GM18870 (cell line): ENCODE data around the gene C1GALT1.
"Not testable (repeated sequence)": the region's sequence is repeated elsewhere in the genome, so short reads cannot be mapped to it uniquely, and the experiment has no call there.

Experiments used
- ATAC-seq: cut with Tn5 transposase; IDR thresholded peaks from one replicate; pipeline ENCODE4 v1.9.1; 2021; ENCODE audit warnings: moderate library complexity; ENCODE audit not compliant: unreplicated experiment

C1GALT1 gene

DNA sequence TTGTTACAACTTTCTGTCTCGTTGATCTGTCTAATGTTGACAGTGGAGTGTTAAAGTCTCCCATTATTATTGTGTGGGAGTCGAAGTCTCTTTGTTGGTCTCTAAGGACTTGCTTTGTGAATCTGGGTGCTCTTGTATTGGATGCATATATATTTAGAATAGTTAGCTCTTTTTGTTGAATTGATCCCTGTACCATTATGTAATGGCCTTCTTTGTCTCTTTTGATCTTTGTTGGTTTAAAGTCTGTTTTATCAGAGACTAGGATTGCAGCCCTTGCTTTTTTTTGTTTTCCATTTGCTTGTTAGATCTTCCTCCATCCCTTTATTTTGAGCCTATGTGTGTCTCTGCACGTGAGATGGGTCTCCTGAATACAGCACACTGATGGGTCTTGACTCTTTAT is 17.2 kb downstream of the C1GALT1 start:
- ATAC-seq = not testable (repeated sequence)

DNA sequence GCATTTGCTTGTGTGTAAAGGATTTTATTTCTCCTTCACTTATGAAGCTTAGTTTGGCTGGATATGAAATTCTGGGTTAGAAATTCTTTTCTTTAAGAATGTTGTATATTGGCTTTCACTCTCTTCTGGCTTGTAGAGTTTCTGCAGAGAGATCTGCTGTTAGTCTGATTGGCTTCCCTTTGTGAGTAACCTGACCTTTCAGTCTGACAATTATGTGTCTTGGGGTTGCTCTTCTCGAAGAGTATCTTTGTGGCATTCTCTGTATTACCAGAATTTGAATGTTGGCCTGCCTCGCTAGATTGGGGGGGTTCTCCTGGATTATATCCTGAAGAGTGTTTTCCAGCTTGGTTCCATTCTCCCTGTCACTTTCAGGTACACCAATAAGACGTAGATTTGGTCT is 17.9 kb downstream of the C1GALT1 start:
- not testable (repeated sequence) for ATAC-seq

DNA sequence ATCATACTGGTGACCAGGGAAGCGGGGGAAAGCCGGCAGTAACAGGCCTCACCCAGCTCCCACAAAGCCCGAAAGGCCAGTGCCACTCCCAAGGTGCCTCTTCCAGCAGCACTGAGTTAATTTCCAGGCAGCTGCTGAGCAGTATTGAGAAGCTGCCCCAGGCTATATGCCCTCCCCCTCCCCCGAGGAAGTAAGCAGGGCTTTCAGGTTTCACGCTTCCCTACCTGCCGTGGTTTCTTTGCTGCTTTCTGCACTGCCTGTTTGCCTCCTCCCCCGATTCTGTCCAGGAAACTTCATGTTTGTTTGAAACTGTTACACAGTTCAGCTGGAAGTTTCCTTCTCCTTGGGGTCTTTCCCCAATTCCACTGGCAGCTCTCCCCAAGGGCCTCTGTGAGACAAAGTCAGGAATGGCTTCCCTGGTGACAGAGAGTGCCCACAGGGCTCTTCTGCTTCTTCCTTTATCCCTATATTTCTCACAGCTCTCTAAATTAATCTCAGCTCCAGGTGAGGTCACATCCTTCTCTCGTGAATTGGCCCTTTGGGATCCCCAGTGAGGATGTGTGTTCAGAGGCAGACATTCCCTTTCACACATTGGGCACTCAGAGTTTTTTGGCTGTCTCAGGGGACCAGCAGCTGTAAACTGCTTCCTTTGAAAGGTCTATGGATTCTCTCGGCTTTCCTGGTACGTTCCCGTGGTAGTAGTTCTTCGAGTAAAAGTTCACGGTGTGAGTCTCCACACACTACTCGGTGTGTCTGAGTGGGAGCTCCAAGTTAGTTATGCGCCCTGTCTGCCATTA is 19.4 kb downstream of the C1GALT1 start:
- peak; percentile 79 for ATAC-seq

DNA sequence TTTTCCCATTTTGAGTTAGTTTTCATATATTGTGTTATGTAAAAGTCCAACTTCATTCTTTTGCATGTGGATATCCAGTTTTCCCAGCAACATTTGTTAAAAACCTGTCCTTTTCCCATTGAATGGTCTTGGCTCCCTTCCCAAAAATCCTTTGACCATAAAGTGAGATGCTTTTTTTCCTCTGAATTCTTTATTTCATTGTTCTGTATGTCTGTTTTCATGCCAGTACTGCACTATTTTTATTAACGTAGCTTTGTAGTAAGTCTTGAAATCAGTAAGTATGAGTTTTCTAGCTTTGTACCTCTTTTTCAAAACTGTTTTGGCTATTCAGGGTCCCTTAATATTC is 20.0 kb downstream of the C1GALT1 start:
- ATAC-seq = no peak

DNA sequence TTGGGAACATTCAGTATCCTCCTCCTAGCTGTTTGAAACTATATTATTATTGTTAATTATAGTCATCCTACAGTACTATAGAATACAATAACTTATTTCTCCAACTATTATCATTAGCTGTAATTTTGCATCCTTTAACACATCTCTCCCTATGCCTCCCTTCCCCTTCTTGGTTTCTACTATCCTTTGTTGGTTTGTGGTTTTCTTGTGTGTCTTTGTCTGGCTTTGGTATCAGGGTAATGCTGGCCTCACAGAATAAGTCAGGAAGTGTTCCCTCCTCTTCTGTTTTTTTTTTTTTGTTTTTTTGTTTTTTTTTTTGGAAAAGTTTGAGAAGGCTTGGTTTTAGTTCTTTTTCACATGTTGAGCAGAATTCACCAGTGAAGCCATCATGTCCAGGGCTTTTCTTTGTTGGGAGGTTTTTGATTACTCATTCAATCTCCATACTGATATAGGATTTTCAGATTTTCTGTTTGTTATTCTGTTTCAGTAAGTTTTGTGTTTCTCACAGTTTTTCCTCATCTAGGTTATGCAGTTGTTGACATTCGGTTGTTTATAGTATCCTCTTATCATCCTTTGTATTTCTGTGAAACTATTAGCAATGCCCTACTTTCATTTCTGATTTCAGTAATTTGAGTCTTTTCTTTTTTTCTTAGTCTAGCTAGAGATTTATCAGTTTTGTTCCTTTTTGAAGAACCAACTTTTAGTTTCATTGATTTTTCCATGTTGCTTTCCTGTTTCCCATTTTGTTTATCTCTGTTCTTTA is 21.6 kb downstream of the C1GALT1 start:
- no peak for ATAC-seq

DNA sequence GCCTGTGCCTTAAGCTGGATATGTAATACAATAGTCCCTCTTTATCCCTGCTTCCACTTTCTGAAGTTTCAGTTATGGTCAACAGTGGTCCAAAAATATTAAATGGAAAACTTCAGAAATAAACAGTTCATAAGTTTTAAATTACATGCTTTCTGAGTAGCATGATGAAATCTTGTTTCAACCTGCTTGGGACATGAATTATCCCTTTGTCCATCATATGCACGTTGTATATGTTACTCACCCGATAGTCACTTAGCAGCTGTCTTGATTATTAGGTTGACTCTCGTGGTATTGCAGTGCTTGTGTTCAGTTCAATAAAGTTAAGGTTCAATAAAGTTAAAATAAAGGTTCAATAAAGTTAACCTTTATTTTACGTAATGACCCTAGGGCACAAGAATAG is 25.5 kb downstream of the C1GALT1 start:
- ATAC-seq = no peak

DNA sequence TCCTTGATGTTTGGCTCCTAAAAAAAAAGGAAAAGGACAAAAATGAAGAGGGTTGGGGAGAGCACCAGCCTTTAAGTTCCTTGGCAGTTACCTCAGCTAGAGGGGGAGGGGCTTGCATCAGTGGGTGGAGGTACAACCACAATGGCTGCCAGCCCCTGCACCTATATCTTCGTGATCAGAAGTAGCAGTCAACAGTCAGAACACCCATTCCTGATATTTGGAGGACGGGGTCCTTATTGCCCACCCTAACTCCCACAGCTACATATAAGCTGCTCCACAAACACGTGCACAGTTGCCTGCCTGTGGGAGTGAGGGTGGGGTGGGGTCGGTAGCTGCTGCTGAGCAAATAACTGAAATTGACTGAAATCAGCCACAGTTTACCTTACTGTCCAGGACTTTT is 26.2 kb downstream of the C1GALT1 start:
- ATAC-seq = no peak

DNA sequence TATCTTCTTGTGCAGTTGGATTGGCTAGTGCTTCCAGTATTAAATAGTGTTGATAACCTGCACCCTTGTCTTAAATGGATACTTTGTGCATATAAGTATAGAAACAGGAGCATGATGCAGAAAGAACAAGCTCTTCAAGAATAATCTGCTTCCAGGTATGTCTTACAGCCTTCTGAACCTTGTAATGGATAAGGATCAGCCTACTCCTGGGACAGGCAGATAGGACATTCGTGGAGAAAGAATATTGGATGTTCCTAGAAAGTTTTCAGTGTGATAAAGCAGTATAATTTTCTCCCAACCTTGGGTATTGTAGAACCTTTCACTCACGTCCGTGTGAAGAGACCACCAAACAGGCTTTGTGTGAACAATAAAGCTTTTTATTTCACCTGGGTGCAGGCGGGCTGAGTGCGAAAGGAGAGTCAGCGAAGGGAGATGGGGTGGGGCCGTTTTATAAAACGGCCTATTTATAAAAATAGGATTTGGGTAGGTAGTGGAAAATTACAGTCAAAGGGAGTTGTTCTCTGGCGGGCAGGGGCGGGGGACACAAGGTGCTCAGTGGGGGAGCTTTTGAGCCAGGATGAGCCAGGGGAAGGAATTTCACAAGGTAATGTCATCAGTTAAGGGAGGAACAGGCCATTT is 27.2 kb downstream of the C1GALT1 start:
- ATAC-seq = no peak

DNA sequence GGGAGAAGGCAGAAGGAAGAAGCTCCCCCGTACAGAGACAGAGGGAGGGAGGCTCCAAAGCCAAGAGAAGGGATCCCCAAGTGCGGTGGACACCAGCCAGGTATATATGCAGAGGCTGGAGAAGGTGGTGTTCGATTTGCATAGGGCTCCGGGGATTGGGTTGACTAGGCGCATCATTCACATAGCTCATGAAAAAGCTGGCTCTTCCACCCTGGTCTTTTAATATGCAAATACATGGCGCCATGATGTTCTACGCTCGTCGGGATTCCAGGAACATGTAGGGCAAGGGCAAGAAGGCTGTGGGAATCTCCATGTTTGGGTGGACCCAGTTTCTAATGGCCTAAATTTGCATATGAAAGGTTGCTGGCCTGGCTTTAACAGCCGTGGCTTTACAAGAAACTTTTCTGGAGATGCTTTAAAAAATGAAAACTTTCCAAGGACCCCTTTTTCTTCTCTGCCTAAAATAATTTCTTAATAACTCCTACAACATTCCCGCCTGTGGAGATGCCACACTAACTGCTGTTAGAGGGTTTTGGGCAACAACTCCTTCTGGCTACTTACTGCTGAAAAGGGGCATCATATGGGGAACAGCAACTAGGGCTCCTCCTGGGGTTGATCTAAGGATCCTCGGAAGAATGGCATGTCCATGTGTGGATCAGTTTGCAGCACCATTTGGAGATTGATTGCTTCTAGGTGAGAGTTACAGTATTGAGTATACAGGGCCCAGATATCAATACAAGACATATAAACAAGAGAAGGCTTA is 28.3 kb downstream of the C1GALT1 start:
- no peak for ATAC-seq

DNA sequence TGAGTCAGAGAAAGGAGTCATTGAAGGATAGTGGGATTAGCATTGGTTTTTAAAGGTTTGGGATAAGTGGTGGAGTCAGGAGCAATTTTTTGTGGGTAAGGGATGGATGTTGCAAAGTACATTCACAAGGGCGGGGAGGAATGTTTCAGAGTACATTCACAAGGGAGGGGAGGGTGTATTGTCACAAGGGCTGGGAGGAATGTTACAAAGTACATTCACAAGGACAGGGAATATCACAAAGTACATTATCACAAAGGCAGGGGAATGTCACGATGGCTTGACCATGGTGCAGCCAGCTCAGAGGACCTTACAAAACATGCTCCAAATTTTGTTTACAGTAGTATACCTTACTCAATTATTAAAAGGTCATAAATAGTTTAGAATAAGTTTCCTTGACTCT is 30.3 kb downstream of the C1GALT1 start:
- ATAC-seq = no peak

DNA sequence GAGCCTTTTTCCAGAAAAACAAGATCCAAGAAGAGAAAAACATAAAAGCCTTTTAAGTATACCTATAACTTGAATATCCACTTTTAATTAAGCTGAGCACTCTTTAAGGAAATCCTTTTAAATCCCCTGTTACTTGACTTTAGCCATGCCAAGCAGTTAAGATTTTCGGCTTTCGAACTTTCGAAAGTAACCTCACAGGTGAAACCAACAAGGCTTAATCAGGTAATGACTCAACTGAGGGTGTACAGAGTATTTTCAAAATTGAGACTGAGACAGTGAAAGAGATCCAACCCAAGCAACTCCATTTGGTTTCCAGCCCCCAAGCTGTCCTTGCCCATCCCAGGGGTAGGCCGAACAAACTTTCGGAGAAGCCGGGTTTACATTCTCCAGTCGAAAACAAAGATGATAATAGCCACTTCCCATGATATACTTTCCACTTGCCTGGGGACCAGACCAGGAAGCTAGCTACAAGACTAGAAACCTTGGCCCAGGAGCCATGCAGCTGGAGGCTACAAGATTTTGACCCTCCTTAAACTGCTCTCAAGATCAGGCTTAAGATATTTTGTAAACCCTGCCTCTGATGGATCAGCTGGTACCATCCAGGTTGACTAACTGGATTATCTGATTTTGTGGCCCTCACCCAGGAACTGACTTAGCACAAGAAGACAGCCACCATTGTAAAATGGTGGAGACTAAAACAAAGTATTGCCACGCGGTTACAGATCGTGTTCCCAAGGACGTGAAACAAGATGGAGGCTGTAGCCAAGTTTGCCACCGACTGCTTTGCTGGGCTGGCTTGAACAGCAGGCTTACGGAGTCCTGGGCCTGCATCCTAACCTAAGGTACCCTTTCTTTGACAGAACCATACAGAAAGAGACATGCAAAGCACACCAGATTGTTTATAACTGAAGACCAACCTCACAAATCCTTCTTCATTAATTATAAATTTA is 32.3 kb downstream of the C1GALT1 start:
- ATAC-seq = no peak

DNA sequence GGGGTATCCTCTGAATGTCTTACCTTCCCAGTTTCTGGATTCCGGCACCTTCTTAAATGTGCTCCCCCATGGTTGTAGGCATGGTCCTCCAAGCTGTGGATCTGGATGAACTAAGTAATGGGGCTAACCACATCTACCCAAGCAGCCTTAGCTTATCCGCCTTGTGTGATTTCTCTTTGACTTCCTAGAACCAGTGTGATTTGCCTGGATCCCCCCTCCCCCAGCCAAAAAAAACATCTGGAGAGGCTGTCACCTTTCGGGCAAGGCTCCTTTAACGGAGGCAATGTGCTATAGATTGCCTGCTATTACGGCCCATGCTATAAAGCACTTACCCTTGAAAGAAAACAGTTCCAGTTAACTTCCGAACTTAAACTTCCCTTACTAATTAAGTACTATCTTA is 33.9 kb downstream of the C1GALT1 start:
- no peak for ATAC-seq

DNA sequence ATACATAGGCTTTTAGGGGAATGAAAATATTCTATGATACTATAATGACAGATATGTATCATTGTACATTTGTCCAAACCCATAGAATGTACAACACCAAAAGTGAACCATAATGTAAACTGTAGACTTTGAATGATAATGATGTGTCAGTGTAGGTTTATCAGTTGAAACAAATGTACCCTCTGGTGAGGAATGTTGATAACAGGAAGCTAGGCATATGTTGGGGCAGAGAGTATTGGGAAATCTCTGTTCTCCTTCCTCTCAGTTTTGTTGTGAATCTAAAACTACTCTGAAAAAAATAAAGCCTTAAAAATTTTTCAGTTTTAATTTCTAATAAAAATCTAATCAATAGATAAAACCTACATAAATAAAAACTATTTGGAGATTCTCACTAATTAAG is 36.9 kb downstream of the C1GALT1 start:
- no peak for ATAC-seq

DNA sequence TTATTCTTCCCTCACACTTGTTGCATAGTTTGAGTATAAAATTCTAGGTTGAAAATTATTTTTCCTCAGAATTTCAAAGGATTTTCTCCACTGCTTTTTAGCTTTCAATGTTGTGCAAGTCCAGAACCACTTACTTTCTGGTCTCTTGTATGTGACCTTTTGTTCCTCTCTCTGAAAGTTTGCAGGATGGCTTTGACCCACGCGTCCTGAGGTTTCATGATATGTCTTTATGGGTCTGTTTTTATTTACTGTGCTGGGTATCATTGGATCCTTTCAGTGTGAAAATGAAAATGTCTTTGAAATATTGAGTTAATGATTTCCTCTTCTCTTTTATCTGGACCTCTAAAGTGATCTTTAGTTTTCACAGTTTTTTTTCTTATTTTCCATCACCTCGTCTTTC is 38.5 kb downstream of the C1GALT1 start:
- ATAC-seq = no peak

DNA sequence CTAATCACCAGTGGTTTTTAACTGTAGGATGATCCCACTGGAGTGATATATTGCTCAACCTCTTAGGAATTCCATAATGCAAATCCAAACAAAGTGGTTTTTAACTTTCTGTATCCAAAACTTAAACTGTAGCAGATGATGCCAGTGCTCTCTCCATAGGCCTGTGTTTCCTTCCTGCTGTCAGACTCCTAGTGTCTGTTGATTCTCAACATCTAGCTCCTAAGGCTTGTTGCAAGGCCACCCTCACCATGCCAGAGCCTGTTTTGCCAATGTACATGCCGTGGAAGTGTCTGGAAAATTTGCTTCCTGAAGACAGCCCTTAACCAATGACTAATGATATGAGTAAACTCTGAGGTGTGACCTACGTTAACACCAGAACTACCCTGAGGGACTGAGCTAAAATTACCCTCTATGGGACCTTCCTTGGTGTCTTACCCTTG is 39.3 kb downstream of the C1GALT1 start:
- no peak for ATAC-seq

DNA sequence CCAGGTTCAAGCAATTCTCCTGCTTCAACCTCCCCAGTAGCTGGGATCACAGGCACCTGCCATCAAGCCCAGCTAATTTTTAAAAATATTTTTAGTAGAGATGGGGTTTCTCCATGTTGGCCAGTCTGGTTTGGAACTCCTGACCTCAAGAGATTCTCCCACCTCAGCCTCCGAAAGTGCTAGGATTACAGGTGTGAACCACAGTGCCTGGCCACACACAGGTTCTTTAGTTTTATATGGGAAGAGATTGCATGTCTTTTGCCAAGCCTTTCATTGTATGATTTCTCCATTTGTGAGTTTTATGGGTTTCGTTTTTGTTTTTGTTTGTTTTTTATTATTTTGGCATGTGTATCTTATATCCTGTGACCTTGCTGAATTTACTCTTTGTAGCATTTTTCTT is 40.9 kb downstream of the C1GALT1 start:
- no peak for ATAC-seq

DNA sequence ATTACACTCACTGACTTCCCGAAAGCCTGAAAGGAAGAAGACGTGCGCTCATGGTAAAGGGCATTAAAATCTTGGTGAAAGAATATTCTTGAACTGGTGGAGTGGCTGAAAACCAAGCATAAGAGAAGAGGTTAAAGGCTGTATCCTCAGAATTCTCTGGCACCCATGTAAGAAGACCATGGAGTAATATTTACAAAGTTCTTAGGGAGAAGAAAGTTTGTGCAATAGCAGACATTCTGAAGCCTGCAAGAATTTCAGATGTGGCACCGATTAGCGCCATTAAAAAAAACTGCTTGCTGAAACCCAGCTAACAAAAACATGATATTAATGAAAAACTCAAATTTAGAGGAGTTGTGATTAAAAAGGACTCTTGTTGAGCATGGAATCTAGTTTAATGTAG is 44.1 kb downstream of the C1GALT1 start:
- ATAC-seq = no peak

DNA sequence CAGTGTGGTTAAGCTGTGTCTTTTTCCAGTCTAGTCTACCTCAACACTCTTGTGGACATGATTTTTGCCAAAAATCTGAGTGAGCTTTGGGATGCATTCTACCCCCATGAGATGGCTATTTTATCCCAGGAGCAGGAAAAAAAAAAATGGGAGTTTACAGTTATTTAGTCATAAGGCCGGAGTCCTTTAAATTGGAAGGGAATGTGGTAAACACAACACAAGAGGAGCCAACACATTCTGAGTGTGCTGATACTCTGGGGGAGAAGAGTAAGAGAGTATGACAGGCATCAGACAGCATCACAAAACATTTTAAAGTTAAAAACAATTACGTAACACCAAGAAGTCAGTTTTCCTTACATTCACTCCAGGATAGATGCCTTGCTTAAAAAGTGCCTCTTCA is 46.1 kb downstream of the C1GALT1 start:
- ATAC-seq = no peak

DNA sequence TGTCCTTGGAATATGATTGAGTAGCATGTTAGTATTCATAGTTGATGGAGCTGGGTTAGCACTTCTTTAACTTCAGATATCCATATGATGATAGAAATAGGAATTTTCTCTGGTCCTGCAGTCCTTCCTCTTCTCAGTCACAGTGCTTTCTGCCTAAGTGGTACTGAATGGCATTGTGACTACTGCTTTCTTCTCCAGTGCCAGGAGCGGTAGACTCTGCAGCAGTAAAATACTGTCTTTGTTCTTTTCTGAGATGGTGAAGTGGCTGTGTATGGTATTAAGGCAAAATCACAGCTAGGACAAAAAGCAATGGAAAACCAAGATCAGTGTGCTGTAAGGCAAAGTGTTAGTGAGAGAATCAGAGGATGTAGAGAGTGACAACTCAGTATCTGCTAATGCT is 46.6 kb downstream of the C1GALT1 start:
- no peak for ATAC-seq

DNA sequence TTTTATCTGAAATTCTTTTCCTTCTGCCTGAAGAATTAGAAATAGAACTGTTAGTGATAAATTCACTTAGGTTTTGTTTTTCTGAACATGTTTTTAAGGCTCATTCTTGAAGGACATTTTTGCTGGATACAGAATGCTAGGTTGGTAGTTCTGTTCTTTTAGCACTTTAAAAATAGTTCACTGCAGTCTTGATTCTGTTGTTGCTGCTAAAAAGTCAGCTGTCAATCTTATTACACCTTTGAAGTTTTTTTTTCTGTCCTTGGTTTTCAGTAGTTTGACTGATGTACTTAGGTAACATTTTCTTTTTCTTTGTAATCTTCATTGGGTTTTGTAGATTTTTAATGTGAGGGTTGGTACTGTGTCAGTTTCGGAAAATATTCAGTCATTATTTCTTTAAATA is 48.7 kb downstream of the C1GALT1 start:
- ATAC-seq = no peak
